HEK293 (cell line): ENCODE measurements around the gene GDPGP1.

ENCODE experiments used
- HOXC10 ChIP-seq: sonication (generic); formaldehyde crosslinking; IDR thresholded peaks from 2 replicates; pipeline ENCODE4 v1.8.1; 2023; ENCODE audit warnings: mild to moderate bottlenecking, missing genetic modification reagents
- KLF1 ChIP-seq: fragments of 450-650 bp; formaldehyde crosslinking; IDR thresholded peaks from 2 replicates; pipeline ENCODE4 v1.5.1; 2016; ENCODE audit warnings: missing biosample characterization, missing genetic modification characterization
- REST ChIP-seq: fragments of 450-650 bp; formaldehyde crosslinking; IDR thresholded peaks from 2 replicates; pipeline ENCODE4 v1.5.1; 2016; ENCODE audit warnings: missing biosample characterization, missing genetic modification characterization
- ZFP3 ChIP-seq: fragments of 450-650 bp; formaldehyde crosslinking; IDR thresholded peaks from 2 replicates; pipeline ENCODE4 v1.5.1; 2016; ENCODE audit warnings: low read depth, missing biosample characterization, missing genetic modification characterization
- ZNF121 ChIP-seq: fragments of 450-650 bp; formaldehyde crosslinking; IDR thresholded peaks from 2 replicates; pipeline ENCODE4 v1.5.1; 2016; ENCODE audit warnings: missing biosample characterization, missing genetic modification characterization
- ZNF488 ChIP-seq: fragments of 450-650 bp; formaldehyde crosslinking; IDR thresholded peaks from 2 replicates; pipeline ENCODE4 v1.5.1; 2016; ENCODE audit warnings: missing biosample characterization, missing genetic modification characterization
- ZNF624 ChIP-seq: fragments of 450-650 bp; formaldehyde crosslinking; IDR thresholded peaks from 2 replicates; pipeline ENCODE4 v1.5.1; 2017; ENCODE audit warnings: missing biosample characterization, missing genetic modification characterization
- ZSCAN16 ChIP-seq: fragments of 450-650 bp; formaldehyde crosslinking; IDR thresholded peaks from 2 replicates; pipeline ENCODE4 v1.5.1; 2016; ENCODE audit warnings: missing biosample characterization, missing genetic modification characterization
- TF ChIP-seq, protein P1 (sequence below): fragments of 450-650 bp; formaldehyde crosslinking; IDR thresholded peaks from 2 replicates; pipeline ENCODE4 v1.5.1; 2016; ENCODE audit warnings: missing biosample characterization, missing genetic modification characterization
- TF ChIP-seq, protein P2 (sequence below): fragments of 450-650 bp; formaldehyde crosslinking; IDR thresholded peaks from 2 replicates; pipeline ENCODE4 v1.5.1; 2016; ENCODE audit warnings: missing biosample characterization, missing genetic modification characterization

GRCh38 chr15:90287101-90287500 is 53.1 kb downstream of the GDPGP1 start:
- TF ChIP-seq, protein P1, sequence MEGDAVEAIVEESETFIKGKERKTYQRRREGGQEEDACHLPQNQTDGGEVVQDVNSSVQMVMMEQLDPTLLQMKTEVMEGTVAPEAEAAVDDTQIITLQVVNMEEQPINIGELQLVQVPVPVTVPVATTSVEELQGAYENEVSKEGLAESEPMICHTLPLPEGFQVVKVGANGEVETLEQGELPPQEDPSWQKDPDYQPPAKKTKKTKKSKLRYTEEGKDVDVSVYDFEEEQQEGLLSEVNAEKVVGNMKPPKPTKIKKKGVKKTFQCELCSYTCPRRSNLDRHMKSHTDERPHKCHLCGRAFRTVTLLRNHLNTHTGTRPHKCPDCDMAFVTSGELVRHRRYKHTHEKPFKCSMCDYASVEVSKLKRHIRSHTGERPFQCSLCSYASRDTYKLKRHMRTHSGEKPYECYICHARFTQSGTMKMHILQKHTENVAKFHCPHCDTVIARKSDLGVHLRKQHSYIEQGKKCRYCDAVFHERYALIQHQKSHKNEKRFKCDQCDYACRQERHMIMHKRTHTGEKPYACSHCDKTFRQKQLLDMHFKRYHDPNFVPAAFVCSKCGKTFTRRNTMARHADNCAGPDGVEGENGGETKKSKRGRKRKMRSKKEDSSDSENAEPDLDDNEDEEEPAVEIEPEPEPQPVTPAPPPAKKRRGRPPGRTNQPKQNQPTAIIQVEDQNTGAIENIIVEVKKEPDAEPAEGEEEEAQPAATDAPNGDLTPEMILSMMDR, result no peak
- TF ChIP-seq ZNF121 (tag by site-specific recombination), result no peak
- TF ChIP-seq REST (tag by site-specific recombination), result no peak
- TF ChIP-seq ZFP3, result no peak
- TF ChIP-seq ZSCAN16 (tag by site-specific recombination), result no peak
- no peak for TF ChIP-seq HOXC10 (CRISPR knock-in tag)
- TF ChIP-seq, protein P2, sequence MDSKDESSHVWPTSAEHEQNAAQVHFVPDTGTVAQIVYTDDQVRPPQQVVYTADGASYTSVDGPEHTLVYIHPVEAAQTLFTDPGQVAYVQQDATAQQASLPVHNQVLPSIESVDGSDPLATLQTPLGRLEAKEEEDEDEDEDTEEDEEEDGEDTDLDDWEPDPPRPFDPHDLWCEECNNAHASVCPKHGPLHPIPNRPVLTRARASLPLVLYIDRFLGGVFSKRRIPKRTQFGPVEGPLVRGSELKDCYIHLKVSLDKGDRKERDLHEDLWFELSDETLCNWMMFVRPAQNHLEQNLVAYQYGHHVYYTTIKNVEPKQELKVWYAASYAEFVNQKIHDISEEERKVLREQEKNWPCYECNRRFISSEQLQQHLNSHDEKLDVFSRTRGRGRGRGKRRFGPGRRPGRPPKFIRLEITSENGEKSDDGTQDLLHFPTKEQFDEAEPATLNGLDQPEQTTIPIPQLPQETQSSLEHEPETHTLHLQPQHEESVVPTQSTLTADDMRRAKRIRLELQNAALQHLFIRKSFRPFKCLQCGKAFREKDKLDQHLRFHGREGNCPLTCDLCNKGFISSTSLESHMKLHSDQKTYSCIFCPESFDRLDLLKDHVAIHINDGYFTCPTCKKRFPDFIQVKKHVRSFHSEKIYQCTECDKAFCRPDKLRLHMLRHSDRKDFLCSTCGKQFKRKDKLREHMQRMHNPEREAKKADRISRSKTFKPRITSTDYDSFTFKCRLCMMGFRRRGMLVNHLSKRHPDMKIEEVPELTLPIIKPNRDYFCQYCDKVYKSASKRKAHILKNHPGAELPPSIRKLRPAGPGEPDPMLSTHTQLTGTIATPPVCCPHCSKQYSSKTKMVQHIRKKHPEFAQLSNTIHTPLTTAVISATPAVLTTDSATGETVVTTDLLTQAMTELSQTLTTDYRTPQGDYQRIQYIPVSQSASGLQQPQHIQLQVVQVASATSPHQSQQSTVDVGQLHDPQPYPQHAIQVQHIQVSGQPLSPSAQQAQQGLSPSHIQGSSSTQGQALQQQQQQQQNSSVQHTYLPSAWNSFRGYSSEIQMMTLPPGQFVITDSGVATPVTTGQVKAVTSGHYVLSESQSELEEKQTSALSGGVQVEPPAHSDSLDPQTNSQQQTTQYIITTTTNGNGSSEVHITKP, result no peak
- TF ChIP-seq KLF1 (tag by site-specific recombination), result no peak
- TF ChIP-seq ZNF624, result no peak
- no peak for TF ChIP-seq ZNF488 (tag by site-specific recombination)
